Lower leg skin (tissue), 4 donors: ENCODE data around the gene ADAMTS16. TPM values are rescaled to one million over a fixed set of nuclear protein-coding genes. Genes with fewer than 3 reads are reported as not detected.

Source experiments
- DNase-seq, 2 donors: peaks; one replicate each; pipeline ENCODE4 v3.0.0-alpha.2; 2019; ENCODE audit warnings: low spot score in 2 of 2
- H3K4me3 ChIP-seq: fragments of 200-600 bp; sonication (generic); 2 replicates; pipeline ENCODE4 v1.5.1; 2017; ENCODE audit warnings: mild to moderate bottlenecking, low read depth; ENCODE audit not compliant: poor library complexity, severe bottlenecking
- POLR2A ChIP-seq, 2 donors: fragments of 450-650 bp; IDR thresholded peaks; one replicate each; pipeline ENCODE4 v1.6.1; 2016 to 2017; ENCODE audit warnings: antibody characterized with exemption in 2 of 2, mild to moderate bottlenecking in 1 of 2, moderate library complexity in 1 of 2
- WGBS, 2 donors: methylation state at CpG; one replicate each; pipeline ENCODE4 v1.1.5; 2018; 5-methylcytosine and 5-hydroxymethylcytosine counted together
- intact Hi-C: fragments of 100-400 bp; cut with DNase I; formaldehyde crosslinking; loops from one replicate; pipeline ENCODE4 v1.15.0; 2023; ENCODE audit warnings: low total_unique reads
- total RNA-seq, 4 donors: library from RNA; depleted of rRNA; stranded (reverse); fragments of >200 nt; gene quantifications; one replicate each; pipeline ENCODE4 v1.1.0, GENCODE V29; 2016
- TF ChIP-seq, protein P1 (sequence below), 3 donors: fragments of 450-650 bp; IDR thresholded peaks; one replicate each; pipeline ENCODE4 v1.5.1; 2016; ENCODE audit warnings: antibody characterized with exemption in 3 of 3, mild to moderate bottlenecking in 3 of 3, moderate library complexity in 2 of 3

Gene ADAMTS16
- total RNA-seq, 4 donors from 2014 or later = 0.55 TPM; not detected in 3

DNA sequence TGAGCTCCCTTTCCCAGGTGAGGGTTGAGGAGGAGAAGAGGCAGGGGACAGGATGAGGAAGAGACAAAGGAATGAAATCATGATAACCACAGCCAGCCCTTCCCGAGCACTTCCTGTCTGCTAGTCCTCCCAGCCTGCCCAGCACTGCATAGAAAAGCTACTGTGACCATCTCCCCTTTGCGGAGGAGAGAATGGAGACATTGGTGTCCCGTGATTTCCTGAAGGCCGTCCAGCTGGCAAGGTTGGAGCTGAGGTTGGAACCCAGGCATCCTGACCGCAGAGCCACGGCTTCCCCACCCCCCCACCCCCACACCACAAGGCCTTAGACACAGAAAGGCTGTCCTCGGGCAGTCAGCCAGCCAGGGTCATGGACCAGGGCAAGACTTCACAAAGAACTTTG, 151.2 kb downstream of the ADAMTS16 start:
- TF ChIP-seq POLR2A (IDR thresholded peaks at IDR 0.05) = no peak
- TF ChIP-seq, protein P1, sequence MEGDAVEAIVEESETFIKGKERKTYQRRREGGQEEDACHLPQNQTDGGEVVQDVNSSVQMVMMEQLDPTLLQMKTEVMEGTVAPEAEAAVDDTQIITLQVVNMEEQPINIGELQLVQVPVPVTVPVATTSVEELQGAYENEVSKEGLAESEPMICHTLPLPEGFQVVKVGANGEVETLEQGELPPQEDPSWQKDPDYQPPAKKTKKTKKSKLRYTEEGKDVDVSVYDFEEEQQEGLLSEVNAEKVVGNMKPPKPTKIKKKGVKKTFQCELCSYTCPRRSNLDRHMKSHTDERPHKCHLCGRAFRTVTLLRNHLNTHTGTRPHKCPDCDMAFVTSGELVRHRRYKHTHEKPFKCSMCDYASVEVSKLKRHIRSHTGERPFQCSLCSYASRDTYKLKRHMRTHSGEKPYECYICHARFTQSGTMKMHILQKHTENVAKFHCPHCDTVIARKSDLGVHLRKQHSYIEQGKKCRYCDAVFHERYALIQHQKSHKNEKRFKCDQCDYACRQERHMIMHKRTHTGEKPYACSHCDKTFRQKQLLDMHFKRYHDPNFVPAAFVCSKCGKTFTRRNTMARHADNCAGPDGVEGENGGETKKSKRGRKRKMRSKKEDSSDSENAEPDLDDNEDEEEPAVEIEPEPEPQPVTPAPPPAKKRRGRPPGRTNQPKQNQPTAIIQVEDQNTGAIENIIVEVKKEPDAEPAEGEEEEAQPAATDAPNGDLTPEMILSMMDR (IDR thresholded peaks at IDR 0.05) = no peak
- 62 to 70% methylated on average over 7 of the region's 7 CpGs for WGBS, 2 donors
- DNase-seq = no peak
- H3K4me3 ChIP-seq = no peak overlapping the region
- intact Hi-C loops = no loop called here

DNA sequence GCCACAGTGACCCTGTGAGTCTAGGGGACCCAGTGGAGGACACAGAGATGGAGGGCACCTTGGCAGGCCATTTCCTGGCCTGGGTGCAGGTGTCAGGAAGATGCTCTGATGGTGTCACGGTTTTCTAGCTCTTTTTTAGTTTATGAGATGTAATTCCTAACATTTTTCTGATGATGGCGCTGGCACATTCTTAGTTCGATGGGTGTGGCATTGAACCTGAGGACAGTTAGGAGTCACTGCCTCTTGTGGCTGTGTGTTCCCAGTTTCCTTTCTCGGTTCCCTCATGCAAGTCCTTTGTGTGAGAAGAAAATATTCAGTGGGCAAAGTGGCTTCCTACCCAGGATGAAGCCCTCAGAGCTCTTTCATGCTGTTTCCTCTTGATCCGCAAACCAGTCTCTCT, 152.9 kb downstream of the ADAMTS16 start:
- 64 to 83% methylated on average over 5 of the region's 5 CpGs for WGBS, 2 donors
- no peak overlapping the region for H3K4me3 ChIP-seq
- intact Hi-C loops = no loop called here
- no peak for TF ChIP-seq POLR2A (IDR thresholded peaks at IDR 0.05)
- TF ChIP-seq, protein P1 (IDR thresholded peaks at IDR 0.05) = no peak
- DNase-seq = no peak

DNA sequence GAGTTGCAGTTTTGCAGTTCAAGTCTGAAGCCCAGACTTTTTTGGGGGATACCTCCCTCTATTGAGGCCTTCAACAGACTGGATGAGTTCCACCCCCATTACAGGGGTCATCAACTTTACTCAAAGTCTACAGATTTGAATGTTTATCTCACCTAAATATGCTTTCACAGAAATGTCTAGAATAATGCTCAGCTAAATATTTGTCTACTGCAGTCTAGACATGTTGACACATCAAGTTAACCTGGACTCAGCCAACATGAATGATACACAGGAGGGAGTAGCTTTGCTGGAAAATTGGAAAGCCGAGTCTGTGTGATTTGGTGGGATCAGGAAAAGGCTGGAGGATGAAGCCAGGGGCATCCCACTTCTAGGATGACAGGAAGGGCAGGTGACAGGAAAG, 154.3 kb downstream of the ADAMTS16 start:
- intact Hi-C loops = no loop called here
- TF ChIP-seq, protein P1 (IDR thresholded peaks at IDR 0.05) = no peak
- no peak for TF ChIP-seq POLR2A (IDR thresholded peaks at IDR 0.05)
- DNase-seq = no peak
- no peak overlapping the region for H3K4me3 ChIP-seq
- 84 to 93% methylated on average over 1 of the region's 1 CpG for WGBS, 2 donors

DNA sequence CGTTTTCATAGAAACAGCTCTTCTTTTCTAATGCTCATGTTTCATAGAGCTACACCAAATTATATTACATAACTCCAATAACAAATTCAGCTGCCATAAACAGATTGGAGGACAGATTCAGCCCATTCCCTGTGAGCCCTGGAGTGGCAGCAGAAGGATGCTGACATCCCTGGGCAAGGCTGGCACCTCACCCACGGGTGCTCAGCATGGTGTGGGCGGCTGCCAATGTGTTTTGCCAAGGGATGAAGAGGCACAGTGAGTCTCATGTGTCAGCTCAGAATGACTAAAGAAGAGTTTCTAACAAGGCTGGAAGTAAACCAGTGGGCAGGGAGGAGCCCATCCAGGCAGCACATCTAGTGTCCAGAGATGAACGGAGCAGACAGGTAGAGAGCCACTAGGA, 155.2 kb downstream of the ADAMTS16 start:
- TF ChIP-seq, protein P1 (IDR thresholded peaks at IDR 0.05) = no peak
- no peak for TF ChIP-seq POLR2A (IDR thresholded peaks at IDR 0.05)
- no peak overlapping the region for H3K4me3 ChIP-seq
- intact Hi-C loops = no loop called here
- no peak for DNase-seq
- WGBS, 2 donors = 62 to 68% methylated on average over 4 of the region's 4 CpGs

DNA sequence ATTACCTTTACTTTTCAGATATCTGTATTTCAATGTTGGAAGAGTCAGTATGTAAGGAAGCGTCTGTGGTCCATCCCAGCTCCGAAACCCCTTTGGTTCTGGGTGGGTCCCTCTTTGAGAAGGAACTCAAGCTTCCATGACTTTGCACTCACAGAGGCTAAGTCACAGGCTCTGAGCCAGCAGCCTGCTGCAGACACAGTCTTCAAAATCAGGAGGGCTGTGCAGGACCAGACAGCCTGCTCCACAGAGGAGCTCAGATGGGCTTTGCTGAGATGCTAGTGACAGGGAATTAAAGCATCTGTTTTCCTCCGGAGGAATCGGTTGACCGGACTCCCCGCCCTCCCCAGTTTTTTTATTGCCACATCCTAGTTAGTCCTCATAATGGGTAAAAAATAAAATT, 155.9 kb downstream of the ADAMTS16 start:
- TF ChIP-seq, protein P1 (IDR thresholded peaks at IDR 0.05) = no peak
- TF ChIP-seq POLR2A (IDR thresholded peaks at IDR 0.05) = no peak
- DNase-seq = no peak
- intact Hi-C loops = no loop called here
- H3K4me3 ChIP-seq = no peak overlapping the region
- 81 to 83% methylated on average over 6 of the region's 6 CpGs for WGBS, 2 donors

DNA sequence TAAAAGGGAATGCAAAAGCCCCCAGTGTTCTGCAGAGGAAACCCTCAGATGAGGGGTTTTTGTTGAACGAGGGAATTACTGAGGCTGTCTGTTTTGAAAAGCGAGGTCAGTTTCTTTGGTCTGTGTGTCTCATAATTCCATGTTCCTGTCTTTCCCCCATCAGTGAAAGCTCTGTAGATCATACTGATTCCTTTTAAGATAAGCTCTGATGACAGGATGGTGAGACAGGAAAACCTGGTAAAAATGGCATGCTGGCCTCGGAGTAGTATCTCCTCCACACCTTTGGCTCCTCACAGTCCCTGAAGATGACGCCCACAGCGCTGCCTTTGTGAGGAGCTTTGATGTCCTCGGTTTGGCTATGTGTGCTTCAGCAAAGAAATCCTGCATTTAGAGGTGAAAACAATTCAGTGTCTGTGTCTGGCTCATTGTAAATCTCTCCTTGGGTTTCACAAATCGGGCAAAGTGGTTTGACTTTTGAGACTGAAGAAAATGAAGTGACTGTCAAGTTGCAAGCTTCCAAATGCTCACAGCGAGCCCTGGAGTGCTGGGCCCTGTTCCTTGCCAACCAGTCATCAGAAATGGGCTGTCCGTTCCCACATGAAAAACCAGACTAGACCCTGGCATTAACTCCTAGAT, 157.4 kb downstream of the ADAMTS16 start:
- H3K4me3 ChIP-seq = no peak overlapping the region
- intact Hi-C loops = no loop called here
- TF ChIP-seq POLR2A (IDR thresholded peaks at IDR 0.05) = no peak
- TF ChIP-seq, protein P1 (IDR thresholded peaks at IDR 0.05) = no peak
- WGBS, 2 donors = 45 to 57% methylated on average over 9 of the region's 9 CpGs
- DNase-seq = no peak
